NCI-H345 treated with DMSO at 0.1 percent for 48 hours (cell line): ENCODE measurements around the gene ANKRD12.

Experiments
- DNase-seq: peaks from one replicate; lab custom pipeline; 2025; ENCODE audit not compliant: unreplicated experiment; lab: John Stamatoyannopoulos, UW

Gene ANKRD12

DNA sequence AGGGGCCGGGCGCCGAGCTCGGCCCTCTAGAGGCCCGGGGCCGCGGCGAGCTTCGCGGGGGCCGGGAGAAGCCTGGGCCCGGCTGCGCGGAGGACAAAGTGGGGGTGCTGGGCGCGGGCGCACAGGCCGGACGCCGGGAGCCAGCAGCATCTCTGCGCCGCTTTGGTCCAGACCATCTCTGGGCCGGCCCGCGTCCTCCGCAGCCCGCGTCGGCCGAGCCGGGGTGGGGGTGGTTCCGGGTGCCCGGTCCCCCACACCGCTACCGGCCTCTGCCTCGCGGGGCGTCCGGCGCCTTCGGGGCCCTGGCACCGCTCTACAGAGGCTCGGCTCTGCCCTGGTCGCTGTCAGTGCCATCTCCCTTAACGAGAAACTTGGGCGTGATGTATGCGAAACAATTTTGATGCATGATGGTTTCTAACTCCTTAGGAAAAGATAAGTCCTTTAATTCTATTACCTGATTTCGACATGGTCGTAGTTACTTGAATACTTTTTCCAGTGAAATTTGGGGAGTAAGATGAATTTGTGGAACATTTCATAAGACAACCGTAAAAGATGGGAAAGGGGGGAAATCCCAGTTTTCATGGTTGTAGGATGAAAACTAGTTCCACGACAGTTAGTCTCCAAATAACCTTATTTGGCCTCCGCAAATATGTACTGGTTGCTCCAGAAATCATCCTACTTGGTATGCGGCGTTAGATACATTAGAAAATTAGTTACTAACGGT, 198.6 kb downstream of the ANKRD12 start:
- DNase-seq = no peak
